ENCODE results near the gene GSDME.

Gene GSDME

DNA sequence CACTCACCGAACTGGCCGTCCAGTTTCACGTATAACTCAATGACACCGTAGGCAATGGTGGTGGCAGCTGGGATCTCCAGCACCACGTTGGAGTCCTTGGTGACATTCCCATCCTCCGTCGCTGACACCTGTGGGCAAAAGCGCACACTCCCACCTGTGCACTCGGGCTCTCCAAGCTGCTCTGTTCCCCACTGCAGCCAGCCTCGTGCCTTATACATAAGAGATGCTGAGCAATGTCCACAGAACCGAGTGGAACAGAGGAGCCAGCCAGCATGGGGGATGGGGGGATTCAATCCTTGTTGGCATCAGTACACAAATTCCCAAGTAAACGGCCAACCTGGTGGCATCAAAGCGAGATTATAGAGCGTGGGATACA is 40.0 kb downstream of the GSDME start:
- TF ChIP-seq POLR2A (IDR thresholded peaks at IDR 0.05; ENCODE audit: low read depth, low read length) (no peak), TAF1 (IDR thresholded peaks at IDR 0.05; ENCODE audit: borderline replicate concordance, low read depth, low read length) (no peak), POLR2AphosphoS5 (IDR thresholded peaks at IDR 0.05; ENCODE audit: low read depth, low read length) (no peak)
- DNase-seq (ENCODE audit: insufficient read length) (no peak), FAIRE-seq (peak; percentile 24)

DNA sequence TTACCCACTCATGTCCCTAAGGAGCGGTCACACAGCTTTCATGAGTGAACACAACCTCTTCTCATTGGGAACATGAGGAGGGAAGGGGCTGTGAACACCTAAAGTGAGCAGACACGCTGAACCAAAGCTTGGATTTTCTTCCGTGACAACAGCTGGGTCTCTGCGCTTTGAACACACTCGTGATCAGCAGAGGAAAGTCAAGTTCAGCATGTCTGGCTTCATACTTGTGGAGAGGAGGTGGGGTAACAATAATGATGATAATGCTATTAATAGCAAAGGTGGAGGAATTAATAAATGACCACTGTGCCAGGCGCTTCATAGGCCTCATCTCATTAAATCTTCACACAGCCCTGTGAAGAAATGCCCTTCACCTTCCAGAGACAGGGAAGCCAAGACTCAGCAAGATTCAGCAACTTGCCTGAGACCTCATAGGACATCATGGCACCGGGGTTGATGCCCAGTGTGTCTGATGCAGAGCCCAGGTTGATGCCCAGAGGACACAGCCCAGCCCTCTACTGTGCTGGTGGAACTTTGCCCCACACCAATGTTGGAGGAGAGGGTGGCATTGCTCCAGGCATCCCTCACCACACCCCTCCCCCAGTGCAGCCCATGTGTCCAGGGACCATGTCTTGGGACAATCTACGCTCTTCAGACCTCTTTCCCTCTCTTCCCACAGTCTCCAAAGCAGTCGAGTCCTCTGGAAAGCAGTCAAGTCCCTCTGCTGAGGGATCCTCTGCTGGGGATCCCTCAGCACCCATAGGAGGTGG is 40.6 kb downstream of the GSDME start:
- no peak for DNase-seq (ENCODE audit: insufficient read length)
- peak; percentile 54 for FAIRE-seq
- TF ChIP-seq POLR2A (IDR thresholded peaks at IDR 0.05; ENCODE audit: low read depth, low read length): no peak
- no peak for TF ChIP-seq TAF1 (IDR thresholded peaks at IDR 0.05; ENCODE audit: borderline replicate concordance, low read depth, low read length)
- no peak for TF ChIP-seq POLR2AphosphoS5 (IDR thresholded peaks at IDR 0.05; ENCODE audit: low read depth, low read length)

DNA sequence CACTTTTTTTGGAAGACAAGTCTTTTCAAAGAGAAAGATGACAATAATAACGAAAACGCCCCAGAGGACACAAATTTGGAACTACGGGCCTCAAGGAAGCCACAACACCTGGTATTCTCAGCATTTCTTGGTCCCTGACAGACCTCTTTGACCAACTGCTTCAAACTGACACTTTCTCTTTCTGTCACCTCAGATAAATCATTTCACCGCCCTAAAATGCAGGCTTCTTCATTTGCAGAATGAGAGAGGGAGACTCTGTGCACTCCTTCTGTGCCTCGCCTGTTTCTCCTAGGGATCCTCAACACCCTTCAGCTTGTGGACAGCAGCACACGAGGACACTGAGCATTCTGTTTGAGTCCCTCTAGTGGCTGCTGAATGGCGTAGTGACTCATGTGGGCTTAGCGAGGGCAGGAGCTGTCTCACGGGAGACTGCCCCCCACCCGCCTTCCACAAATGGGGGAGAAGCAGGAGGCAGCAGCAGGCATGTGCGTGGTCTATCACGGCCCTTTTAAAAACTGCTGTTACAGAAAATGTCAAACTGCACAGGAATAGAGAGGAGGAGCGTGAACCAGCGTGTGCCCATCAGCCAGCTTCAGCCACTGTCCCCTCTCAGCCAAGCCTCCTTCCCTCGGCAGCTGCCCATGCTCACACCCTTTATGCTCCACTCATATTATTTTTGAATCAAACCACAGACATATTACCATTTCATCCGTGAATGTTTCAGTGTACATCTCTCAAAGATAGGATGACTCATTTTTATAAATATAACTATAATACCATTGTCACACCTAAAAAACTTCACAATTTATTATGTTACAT is 41.4 kb downstream of the GSDME start:
- peak; percentile 89 for FAIRE-seq
- DNase-seq (ENCODE audit: insufficient read length): no peak
- TF ChIP-seq POLR2AphosphoS5 (IDR thresholded peaks at IDR 0.05; ENCODE audit: low read depth, low read length) (peak; percentile 73), POLR2A (IDR thresholded peaks at IDR 0.05; ENCODE audit: low read depth, low read length) (peak; percentile 73), TAF1 (IDR thresholded peaks at IDR 0.05; ENCODE audit: borderline replicate concordance, low read depth, low read length) (no peak)

DNA sequence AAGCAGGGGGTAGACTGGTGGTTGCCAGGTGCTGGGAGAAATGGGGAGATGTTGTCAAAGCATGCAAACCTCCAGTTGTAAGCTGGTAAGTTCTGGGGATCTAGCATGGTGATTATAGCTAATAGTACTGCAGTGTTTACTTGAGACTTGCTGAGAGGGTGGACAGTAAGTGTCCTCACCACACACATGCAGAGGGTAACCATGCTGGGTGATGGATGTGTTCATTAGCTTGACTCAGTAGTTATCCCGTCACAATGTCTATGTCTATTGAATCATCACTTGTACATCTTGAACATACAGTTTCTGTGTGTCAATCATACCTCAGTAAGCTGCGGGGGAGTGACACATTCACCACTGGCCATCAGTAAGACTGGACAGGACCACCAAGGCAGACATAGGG is 42.1 kb downstream of the GSDME start:
- no peak for DNase-seq (ENCODE audit: insufficient read length)
- no peak for TF ChIP-seq TAF1 (IDR thresholded peaks at IDR 0.05; ENCODE audit: borderline replicate concordance, low read depth, low read length)
- no peak for TF ChIP-seq POLR2A (IDR thresholded peaks at IDR 0.05; ENCODE audit: low read depth, low read length)
- TF ChIP-seq POLR2AphosphoS5 (IDR thresholded peaks at IDR 0.05; ENCODE audit: low read depth, low read length): 0 out of 2 replicates have a peak, but pooled peaks have one; percentile 0
- FAIRE-seq: no peak

DNA sequence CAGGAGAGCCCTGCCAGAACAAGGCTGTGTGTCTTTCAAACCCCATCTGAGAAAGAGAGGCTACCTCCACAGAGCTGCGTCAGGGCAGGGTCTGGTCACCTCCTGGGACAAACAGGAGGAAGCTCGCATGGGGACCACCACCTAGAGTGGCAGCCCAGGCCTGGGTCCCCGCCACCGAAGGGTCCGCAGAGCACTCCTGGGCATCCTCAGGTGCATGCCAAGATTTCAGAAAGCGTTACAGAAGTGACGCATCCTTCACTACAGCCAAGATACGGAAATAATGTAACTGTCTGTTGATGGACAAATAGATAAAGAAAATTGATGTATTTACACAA is 42.6 kb downstream of the GSDME start:
- FAIRE-seq: no peak
- no peak for DNase-seq (ENCODE audit: insufficient read length)
- TF ChIP-seq POLR2A (IDR thresholded peaks at IDR 0.05; ENCODE audit: low read depth, low read length): no peak
- TF ChIP-seq POLR2AphosphoS5 (IDR thresholded peaks at IDR 0.05; ENCODE audit: low read depth, low read length): no peak
- TF ChIP-seq TAF1 (IDR thresholded peaks at IDR 0.05; ENCODE audit: borderline replicate concordance, low read depth, low read length): no peak

DNA sequence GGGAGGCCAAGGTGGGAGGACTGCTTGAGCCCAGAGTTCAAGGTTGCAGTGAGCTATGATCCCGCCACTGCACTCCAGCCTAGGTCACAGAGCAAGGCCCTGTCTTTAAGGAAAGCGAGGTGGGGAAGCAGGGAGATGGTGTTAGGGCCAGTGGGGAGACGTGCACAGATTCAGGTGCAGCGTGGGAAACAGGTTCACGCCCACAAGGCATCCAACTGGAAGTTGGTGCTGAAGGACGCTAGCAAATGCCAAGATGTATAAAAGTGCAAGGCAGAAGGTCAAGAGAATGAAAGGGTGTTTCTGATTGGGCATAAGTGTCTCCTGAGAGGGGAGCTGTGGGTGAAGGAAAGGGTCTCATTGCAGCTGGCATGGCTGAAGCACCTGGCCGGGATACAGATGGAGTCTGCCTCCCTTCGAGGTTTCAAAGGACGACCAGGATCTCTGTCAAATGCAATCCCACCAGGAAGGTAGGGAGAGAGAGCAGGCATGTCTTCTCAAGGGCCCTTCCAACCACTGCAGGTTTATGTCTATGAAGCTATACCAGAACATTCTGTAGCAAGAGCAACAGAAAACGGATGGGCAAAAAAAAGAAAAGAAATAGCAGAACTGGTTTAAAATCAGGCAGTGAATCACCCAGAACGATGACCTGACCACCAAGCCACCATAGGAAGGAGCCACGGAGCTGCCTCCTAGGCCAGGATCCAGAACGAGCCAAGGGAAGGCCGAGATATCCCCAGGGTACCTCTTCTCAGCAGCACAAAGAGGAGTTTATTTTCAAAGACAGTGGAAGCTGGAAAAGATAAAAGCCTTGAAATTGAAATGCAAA is 43.2 kb downstream of the GSDME start:
- no peak for DNase-seq (ENCODE audit: insufficient read length)
- TF ChIP-seq TAF1 (IDR thresholded peaks at IDR 0.05; ENCODE audit: borderline replicate concordance, low read depth, low read length) (no peak), POLR2A (IDR thresholded peaks at IDR 0.05; ENCODE audit: low read depth, low read length) (no peak), POLR2AphosphoS5 (IDR thresholded peaks at IDR 0.05; ENCODE audit: low read depth, low read length) (no peak)

DNA sequence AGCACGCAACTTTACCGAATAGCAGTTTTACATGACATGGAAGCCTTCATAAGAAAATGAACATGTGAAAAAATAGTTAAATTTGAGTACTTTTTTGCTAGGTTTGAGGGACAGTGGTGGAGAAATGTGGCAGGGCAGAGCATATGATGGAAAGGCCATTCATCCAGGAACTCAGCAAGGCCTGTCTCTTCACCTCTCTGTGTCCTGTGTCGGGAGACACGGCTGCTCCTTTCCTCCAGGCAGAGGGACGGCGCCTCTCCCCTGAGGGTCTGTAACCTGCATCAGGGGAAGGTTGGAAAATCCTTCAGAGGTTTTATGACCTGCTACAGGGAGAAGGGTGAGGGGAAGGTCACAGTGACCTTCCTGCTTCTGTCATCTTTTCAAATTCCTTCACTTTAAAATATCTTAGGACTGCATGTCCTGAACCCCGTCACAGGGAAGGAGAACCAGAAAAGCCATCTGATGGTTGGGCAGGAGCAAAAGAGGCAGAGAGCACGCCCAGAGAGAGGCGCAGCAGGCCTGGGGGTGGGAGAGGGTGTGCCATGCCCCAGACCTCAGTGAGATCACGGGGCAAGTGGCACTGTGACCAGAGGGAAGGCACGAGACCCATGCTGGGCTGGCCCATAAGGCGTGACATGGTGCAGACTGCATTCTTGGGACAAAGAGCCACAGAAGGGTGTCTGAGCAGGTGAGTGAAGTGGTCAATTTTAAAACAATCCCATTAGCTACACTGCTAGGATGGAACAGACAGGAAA is 44.0 kb downstream of the GSDME start:
- TF ChIP-seq TAF1 (IDR thresholded peaks at IDR 0.05; ENCODE audit: borderline replicate concordance, low read depth, low read length) (no peak), POLR2AphosphoS5 (IDR thresholded peaks at IDR 0.05; ENCODE audit: low read depth, low read length) (no peak), POLR2A (IDR thresholded peaks at IDR 0.05; ENCODE audit: low read depth, low read length) (no peak; the same call in 1 of the 2 replicates)
- DNase-seq (ENCODE audit: insufficient read length) (no peak), FAIRE-seq (peak; percentile 56)

More for the DNA sequence above, 43.2 kb downstream of the GSDME start:
- FAIRE-seq: no peak

DNA sequence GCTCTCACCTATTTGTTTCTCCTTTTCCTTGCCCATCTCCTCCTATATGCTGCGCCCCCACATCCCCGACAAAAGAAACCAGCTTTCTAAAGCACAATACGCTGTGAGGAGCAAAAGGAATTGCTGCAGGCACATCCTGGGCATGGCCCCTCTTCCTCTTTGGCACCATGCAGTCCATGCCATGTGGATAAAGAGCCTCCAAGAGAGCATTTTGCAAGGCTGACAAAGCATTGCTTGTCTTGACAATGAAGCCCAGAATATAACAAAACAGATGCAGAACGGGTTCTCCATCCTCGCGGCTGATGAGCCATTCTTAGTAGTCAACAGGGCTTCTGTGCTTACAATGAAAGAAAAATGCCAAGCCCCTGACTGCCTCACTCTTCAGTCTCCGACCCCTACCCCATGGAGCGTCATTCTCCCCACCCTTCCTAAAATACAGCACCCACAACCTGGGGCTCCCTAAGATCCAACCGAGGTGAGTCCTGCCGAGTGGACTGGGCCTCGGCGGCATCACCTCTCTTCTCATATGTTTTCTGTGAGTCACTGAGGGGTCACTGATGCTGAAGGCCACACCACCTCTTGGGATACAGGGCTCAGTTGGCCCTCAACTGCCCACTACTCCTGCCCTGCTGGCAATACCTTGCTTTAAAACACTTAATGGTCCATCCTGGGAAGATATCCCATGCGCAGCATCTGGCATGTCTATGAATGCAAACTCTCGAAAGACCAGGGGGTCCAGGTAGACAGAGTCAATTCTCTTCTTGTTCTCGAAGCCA is 47.5 kb downstream of the GSDME start:
- TF ChIP-seq TAF1 (IDR thresholded peaks at IDR 0.05; ENCODE audit: borderline replicate concordance, low read depth, low read length) (no peak), POLR2AphosphoS5 (IDR thresholded peaks at IDR 0.05; ENCODE audit: low read depth, low read length) (no peak), POLR2A (IDR thresholded peaks at IDR 0.05; ENCODE audit: low read depth, low read length) (no peak)
- FAIRE-seq (no peak), DNase-seq (ENCODE audit: insufficient read length) (no peak)

DNA sequence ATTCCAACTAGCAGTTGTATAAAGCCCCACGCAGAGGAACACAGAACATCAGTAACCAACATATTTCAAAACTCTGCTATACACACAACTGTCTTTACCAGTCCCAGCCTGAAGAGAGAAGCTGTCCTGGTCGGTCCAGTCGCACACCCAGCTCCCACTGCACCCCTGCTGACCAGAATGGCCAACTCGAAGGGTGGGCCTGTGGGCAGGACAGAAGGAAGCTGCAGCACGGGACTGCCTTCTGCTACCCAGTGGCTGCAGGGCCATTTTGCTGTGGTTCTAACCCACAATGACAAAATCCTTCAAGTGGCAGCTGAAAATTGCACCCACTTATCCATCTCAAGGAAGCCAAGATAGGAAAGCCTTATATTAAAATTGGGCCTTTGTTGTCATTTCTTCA is 48.2 kb downstream of the GSDME start:
- TF ChIP-seq POLR2A (IDR thresholded peaks at IDR 0.05; ENCODE audit: low read depth, low read length): no peak
- no peak for TF ChIP-seq TAF1 (IDR thresholded peaks at IDR 0.05; ENCODE audit: borderline replicate concordance, low read depth, low read length)
- TF ChIP-seq POLR2AphosphoS5 (IDR thresholded peaks at IDR 0.05; ENCODE audit: low read depth, low read length): no peak
- DNase-seq (ENCODE audit: insufficient read length): no peak
- FAIRE-seq: no peak
